Ovary (tissue), 10 donors: ENCODE measurements around the gene PIGX. TPM values are rescaled to one million over a fixed set of nuclear protein-coding genes. Genes with fewer than 3 reads are reported as not detected.

Experiments used
- DNase-seq, 5 donors: peaks; one replicate each; pipeline ENCODE4 v3.0.0-alpha.2; 2019 to 2020
- H3K27ac ChIP-seq, 2 donors: fragments of 200-600 bp; one replicate each; pipeline versions ENCODE4 v1.5.1 to v1.8.0; 2019 to 2022
- H3K27me3 ChIP-seq: fragments of 200-600 bp; one replicate; pipeline ENCODE4 v1.8.0; 2022
- H3K36me3 ChIP-seq: fragments of 200-600 bp; sonication (generic); one replicate; pipeline ENCODE4 v1.5.1; 2019
- H3K4me1 ChIP-seq: one replicate; pipeline ENCODE4 v1.8.1; 2013; ENCODE audit warnings: mild to moderate bottlenecking, moderate library complexity; ENCODE audit not compliant: insufficient read depth
- H3K4me3 ChIP-seq: fragments of 200-600 bp; sonication (generic); one replicate; pipeline ENCODE4 v1.5.1; 2017
- H3K9me3 ChIP-seq, 2 donors: fragments of 200-600 bp in 1 of 2; sonication (generic) in 1 of 2; one replicate each; pipeline versions ENCODE4 v1.5.1 to v1.8.1; 2013 to 2019; ENCODE audit warnings: mild to moderate bottlenecking in 1 of 2, moderate library complexity in 1 of 2
- CTCF ChIP-seq, 3 donors: fragments of 450-650 bp in 2 of 3; fragments of 200-600 bp in 1 of 3; IDR thresholded peaks; one replicate each; pipeline versions ENCODE4 v1.5.1 to v1.8.0; 2016 to 2022; ENCODE audit warnings: antibody characterized with exemption in 3 of 3, mild to moderate bottlenecking in 1 of 3
- EP300 ChIP-seq: sonication (generic); formaldehyde crosslinking; IDR thresholded peaks from one replicate; pipeline ENCODE4 v1.6.1; 2017; ENCODE audit warnings: antibody characterized with exemption
- POLR2A ChIP-seq: fragments of 450-650 bp; IDR thresholded peaks from one replicate; pipeline ENCODE4 v1.6.1; 2017; ENCODE audit warnings: antibody characterized with exemption, mild to moderate bottlenecking, moderate library complexity
- WGBS, 3 donors: extraction: QIAGEN DNeasy Blood & Tissue Kit in 1 of 3; methylation state at CpG; one replicate each; pipeline versions ENCODE4 v1.1.5 to v1.1.7; 2013 to 2017; 5-methylcytosine and 5-hydroxymethylcytosine counted together
- intact Hi-C, 4 donors: fragments of 100-400 bp; cut with DNase I; formaldehyde crosslinking; loops; one replicate each; pipeline versions ENCODE4 v1.11.0 to v1.15.1; 2022 to 2023
- long read RNA-seq, 3 donors: library from polyadenylated mRNA in 2 of 3; unstranded in 2 of 3; transcript quantifications; one replicate each; pipeline ENCODE4 v2.0.0 and lab custom pipeline, GENCODE V29; 2021 to 2026
- polyA plus RNA-seq, 2 donors: library from polyadenylated mRNA; stranded (reverse); fragments of 200-250 nt in 1 of 2; fragments of 350-450 nt in 1 of 2; fragmentation: Illumina TruSeq in 1 of 2; extraction: RNeasy Lipid Tissue Mini Kit (QIAGEN cat#74804) in 1 of 2; gene quantifications; one replicate each; pipeline ENCODE4 v1.2.3, GENCODE V29; 2013 to 2014
- total RNA-seq, 7 donors: library from RNA; depleted of rRNA in 2 of 7; stranded (reverse); fragments of >200 nt in 2 of 7; fragmentation: NEBNext Ultra II Directional in 3 of 7; extraction: Animal tissue kit (Norgen Biotek cat#: 25700) in 3 of 7; gene quantifications; one replicate each; pipeline versions ENCODE4 v1.1.0 to v1.2.4, GENCODE V29; 2016 to 2023
- donor health status: DM: no; HTN: no; CAD: no; lungs with moderate emphysema.
- donor health status: DM: no; HTN: no; CAD: no.
- donor health status: Bipolar disorder and iron deficiency.
- donor health status: DM: yes; HTN: yes; CAD: no.
- donor health status: DM: no; HTN: no; CAD: no.
- donor health status: DM: yes; HTN: yes; CAD: no.

PIGX gene
- total RNA-seq (10 to 100 TPM in 6 of 7 donors, 1 to 10 TPM in 1; 9.4 to 21.5 (median 17.8) TPM), polyA plus RNA-seq (10 to 100 TPM; 10.5 to 22.4 TPM)
- long read RNA-seq, donor 1, partial matches to known transcripts, result 1 of 5 reads
- long read RNA-seq, donor 1, other reads (novel, unspliced or antisense), result 4 of 5 reads
- long read RNA-seq, donor 2, transcript PIGX-202 (6 exons, 3,057 nt), result major isoform, 7 of 79 reads
- long read RNA-seq, donor 2, partial matches to known transcripts, result 64 of 79 reads
- long read RNA-seq, donor 2, other reads (novel, unspliced or antisense), result 7 of 79 reads
- long read RNA-seq, donor 3, transcript PIGX-202 (6 exons, 3,057 nt), result major isoform, 31 of 48 reads
- long read RNA-seq, donor 3, partial matches to known transcripts, result 0 of 48 reads
- long read RNA-seq, donor 3, other reads (novel, unspliced or antisense), result 14 of 48 reads

- no peaks in the 10 kb centered on the region for H3K27me3 ChIP-seq
- peak within 1 kb of the TSS; percentile 84 to 89 for H3K27ac ChIP-seq
- H3K4me3 ChIP-seq, result peak within 1 kb of the TSS; percentile 80
- H3K36me3 ChIP-seq, result no peaks in the 10 kb centered on the region
- WGBS, 3 donors, result 0% methylated on average over 37 to 68 of the region's 68 CpGs
- no peaks in the 10 kb centered on the region for H3K9me3 ChIP-seq
- peak; percentile 59 for TF ChIP-seq POLR2A
- no peak for TF ChIP-seq EP300
- peak in 2 of 3 donors; percentile 45 to 53 for TF ChIP-seq CTCF (IDR thresholded peaks at IDR 0.05)
- intact Hi-C loops, result no loop called here
- DNase-seq, result peak; percentile 84 to 92 (median 86)
- peaks cover 6% of the 10 kb centered on the region for H3K4me1 ChIP-seq
Observed at GRCh38 chr3:196711838-196712513, at the start of gene PIGX, which contains the start of gene CEP19. TSS of gene PIGX (plus strand) at chr3:196712377. TSS of gene CEP19 (minus strand) at chr3:196712250. CDS start at chr3:196708657, 3,593 bp downstream.

DNA sequence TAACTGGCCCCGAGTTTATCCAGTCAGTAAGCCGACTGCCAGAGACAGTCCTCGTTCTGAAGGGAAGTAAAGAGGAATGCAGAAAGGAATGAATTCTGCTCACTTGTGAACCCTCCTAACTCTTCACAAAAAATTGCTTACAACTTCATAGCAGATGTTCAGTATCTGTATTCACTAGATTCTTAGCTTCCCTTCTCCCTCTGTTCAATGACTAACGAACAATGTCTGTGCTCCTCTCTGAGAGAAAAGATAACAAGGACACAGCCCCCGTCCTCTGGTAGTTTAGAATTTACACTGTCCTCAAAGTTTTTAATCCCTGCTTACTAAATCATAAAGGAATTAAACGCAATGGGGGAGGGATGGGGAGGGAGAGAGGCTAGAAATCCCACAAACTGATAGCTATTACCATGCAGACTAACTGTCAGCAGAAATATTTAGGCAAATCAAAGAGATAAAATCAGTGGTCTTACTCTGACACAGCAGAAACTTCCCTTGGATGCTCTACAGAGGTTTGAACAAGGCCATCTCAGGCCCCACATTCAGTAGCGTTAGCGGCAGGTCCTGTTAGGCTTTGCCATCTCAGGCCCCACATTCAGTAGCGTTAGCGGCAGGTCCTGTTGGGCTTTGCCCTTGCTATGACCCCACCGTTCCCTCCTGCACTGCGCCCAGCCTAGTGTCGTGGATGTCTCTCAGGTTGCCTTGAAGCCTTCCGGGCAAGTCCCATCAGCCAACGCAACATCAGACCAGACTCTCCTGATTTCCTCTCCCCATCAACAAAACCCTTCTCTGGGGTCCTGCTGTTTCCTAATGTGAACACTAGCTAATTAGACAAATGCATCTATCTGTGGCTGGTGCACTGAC is 49.2 kb upstream of the PIGX start:
- TF ChIP-seq EP300, result no peak
- no peak for TF ChIP-seq POLR2A
- no peak for TF ChIP-seq CTCF (IDR thresholded peaks at IDR 0.05)
- Histone ChIP-seq H3K27ac (no peak overlapping the region), H3K36me3 (no peaks in the 10 kb centered on the region), H3K4me1 (no peaks in the 10 kb centered on the region), H3K4me3 (no peak overlapping the region), H3K9me3 (no peaks in the 10 kb centered on the region), H3K27me3 (no peaks in the 10 kb centered on the region)
- 16 to 30% (median 24%) methylated on average over 15 of the region's 15 CpGs for WGBS, 3 donors
- DNase-seq, result no peak
- intact Hi-C loops, result no loop called here

- WGBS, 3 donors, result 61 to 65% (median 65%) methylated on average over 23 of the region's 23 CpGs
- Histone ChIP-seq H3K27me3 (no peaks in the 10 kb centered on the region), H3K27ac (no peak overlapping the region), H3K4me3 (no peak overlapping the region), H3K4me1 (no peaks in the 10 kb centered on the region), H3K36me3 (no peaks in the 10 kb centered on the region), H3K9me3 (no peaks in the 10 kb centered on the region)
- DNase-seq, result no peak
- no peak for TF ChIP-seq CTCF (IDR thresholded peaks at IDR 0.05)
- intact Hi-C loops, result no loop called here
Observed at GRCh38 chr3:196666001-196666867, 45.9 kb upstream of the PIGX start.
